HepG2 (cell line): ENCODE measurements around the gene TRMT10C. TPM values are rescaled to one million over a fixed set of nuclear protein-coding genes. Genes with fewer than 3 reads are reported as not detected.

ENCODE experiments used
- ATAC-seq: fragments of 200-7000 bp; cut with Tn5 transposase; 3 replicates; pipeline ENCODE4 v1.9.1; 2020; ENCODE audit warnings: mild to moderate bottlenecking, moderate library complexity
- BruUV-seq: library from RNA; stranded (reverse); fragments of 400-500 nt; replicated peaks from 2 replicates; lab custom pipeline; 2021; lab: Mats Ljungman, UMichigan
- CTCF ChIA-PET: fragments of 300-600 bp; formaldehyde crosslinking; extraction: SDS; loops from one replicate; lab custom pipeline; 2021; ENCODE audit warnings: low total read pairs, inconsistent platforms, low intra/inter-chr PET ratio; lab: Yijun Ruan, JAX
- POLR2A ChIA-PET: fragments of 350-600 bp; sonication (Branson Sonifier 250); formaldehyde crosslinking; loops from one replicate; lab custom pipeline; 2020; ENCODE audit warnings: antibody characterized with exemption, inconsistent platforms; lab: Yijun Ruan, JAX
- DNase-seq: peaks from one replicate; pipeline ENCODE4 v3.0.0-alpha.2; 2015; ENCODE audit warnings: low spot score
- FAIRE-seq: peaks from 3 replicates; lab custom pipeline; 2011; peaks lifted over from hg19 to GRCh38; lab: Jason Lieb, UNC
- H2AFZ ChIP-seq: one replicate; pipeline ENCODE4 v1.6.1; 2011; ENCODE audit warnings: low read length, inconsistent platforms
- H3K27ac ChIP-seq: fragments of 300-600 bp; 3 replicates; pipeline ENCODE4 v1.8.0; 2011; ENCODE audit warnings: mixed run types, mild to moderate bottlenecking, mixed read lengths, low read length, inconsistent platforms; ENCODE audit not compliant: insufficient read depth; ENCODE audit errors: extremely low read length
- H3K27me3 ChIP-seq, 2 experiments: fragments of 200-600 bp in 1 of 2; 2 replicates in 1 of 2; 3 replicates in 1 of 2; pipeline versions ENCODE4 v1.6.0 to v1.8.0; 2011; ENCODE audit warnings: low read length in 2 of 2, mild to moderate bottlenecking in 2 of 2, moderate library complexity in 2 of 2, inconsistent platforms in 1 of 2; ENCODE audit not compliant: insufficient read depth in 2 of 2, control insufficient read depth in 1 of 2
- H3K36me3 ChIP-seq, 2 experiments: fragments of 200-600 bp in 1 of 2; replicated peaks in 1 of 2; 2 replicates in 1 of 2; 3 replicates in 1 of 2; pipeline versions ENCODE4 v1.5.1 to v1.8.0; 2011; ENCODE audit warnings: low read length in 2 of 2, inconsistent platforms in 1 of 2; ENCODE audit not compliant: insufficient read depth in 2 of 2, control insufficient read depth in 1 of 2
- H3K4me1 ChIP-seq: 2 replicates; pipeline ENCODE4 v1.5.1; 2012; ENCODE audit warnings: low read length, inconsistent platforms; ENCODE audit not compliant: insufficient read depth
- H3K4me2 ChIP-seq: 2 replicates; pipeline ENCODE4 v1.6.0; 2011; ENCODE audit warnings: low read depth, low read length, inconsistent platforms
- H3K4me3 ChIP-seq, 3 experiments: fragments of 200-600 bp in 1 of 3; sonication (generic), shearing (Covaris generic) in 1 of 3; replicated peaks in 1 of 3; 2 replicates each; pipeline ENCODE4 v1.5.1; 2011 to 2016; ENCODE audit warnings: low read length in 3 of 3, inconsistent platforms in 2 of 3, low read depth in 2 of 3, mild to moderate bottlenecking in 2 of 3, control low read depth in 1 of 3, mixed read lengths in 1 of 3; ENCODE audit not compliant: insufficient read depth in 1 of 3
- H3K79me2 ChIP-seq: one replicate; pipeline ENCODE4 v1.6.1; 2011; ENCODE audit warnings: low read length, inconsistent platforms; ENCODE audit not compliant: insufficient read depth
- H3K9ac ChIP-seq: 2 replicates; pipeline ENCODE4 v1.6.0; 2011; ENCODE audit warnings: mild to moderate bottlenecking, low read depth, low read length, inconsistent platforms; ENCODE audit not compliant: insufficient read depth
- H3K9me3 ChIP-seq: 2 replicates; pipeline ENCODE4 v1.5.1; 2012; ENCODE audit warnings: mild to moderate bottlenecking, low read length
- H4K20me1 ChIP-seq: 2 replicates; pipeline ENCODE4 v1.6.0; 2011; ENCODE audit warnings: inconsistent platforms, mild to moderate bottlenecking, low read length, moderate library complexity; ENCODE audit not compliant: insufficient read depth
- AGO2 ChIP-seq: fragments of 200-400 bp; formaldehyde crosslinking; optimal IDR thresholded peaks from 2 replicates; pipeline ENCODE3; 2017; ENCODE audit warnings: mild to moderate bottlenecking, low read depth, low read length, moderate library complexity
- CEBPZ ChIP-seq: IDR thresholded peaks from 2 replicates; pipeline ENCODE4 v1.6.1; 2012; ENCODE audit warnings: low read length, improper control_type of control experiment
- DNMT3B ChIP-seq: conservative IDR thresholded peaks from 2 replicates; pipeline ENCODE4 v1.6.1; 2016; ENCODE audit warnings: missing biosample characterization, control low read depth
- FOXK1 ChIP-seq: sonication (generic); formaldehyde crosslinking; IDR thresholded peaks from 2 replicates; pipeline ENCODE4 v1.4.0; 2020; ENCODE audit warnings: low read depth, missing genetic modification reagents, borderline replicate concordance
- KLF11 ChIP-seq: IDR thresholded peaks from 2 replicates; pipeline ENCODE4 v1.6.1; 2016; ENCODE audit warnings: missing compliant biosample characterization
- PATZ1 ChIP-seq: sonication (generic); formaldehyde crosslinking; IDR thresholded peaks from 2 replicates; pipeline ENCODE4 v1.4.0; 2020; ENCODE audit warnings: missing genetic modification reagents
- PRDM10 ChIP-seq: sonication (generic); formaldehyde crosslinking; IDR thresholded peaks from 2 replicates; pipeline ENCODE4 v1.4.0; 2020; ENCODE audit warnings: low read depth, missing genetic modification reagents
- SP2 ChIP-seq: sonication (generic); formaldehyde crosslinking; IDR thresholded peaks from 2 replicates; pipeline ENCODE4 v1.5.1; 2020; ENCODE audit warnings: mild to moderate bottlenecking, missing genetic modification reagents
- SPEN ChIP-seq: sonication (generic); formaldehyde crosslinking; IDR thresholded peaks from 2 replicates; pipeline ENCODE4 v1.5.1; 2020; ENCODE audit warnings: low read depth, mild to moderate bottlenecking, missing genetic modification reagents
- SUZ12 ChIP-seq: fragments of 150-350 bp; IDR thresholded peaks from 2 replicates; pipeline ENCODE4 v1.6.1; 2014; ENCODE audit warnings: low read depth, low read length
- TFDP2 ChIP-seq: sonication (generic); formaldehyde crosslinking; IDR thresholded peaks from 2 replicates; pipeline ENCODE4 v1.4.0; 2020; ENCODE audit warnings: missing genetic modification reagents
- ZNF296 ChIP-seq: sonication (generic); formaldehyde crosslinking; conservative IDR thresholded peaks from 2 replicates; pipeline ENCODE4 v1.5.0; 2020; ENCODE audit warnings: mild to moderate bottlenecking, missing genetic modification reagents
- ZNF569 ChIP-seq: sonication (generic); formaldehyde crosslinking; IDR thresholded peaks from 2 replicates; pipeline ENCODE4 v1.5.0; 2020; ENCODE audit warnings: mild to moderate bottlenecking, missing genetic modification reagents, moderate library complexity, borderline replicate concordance
- ZNF598 ChIP-seq: sonication (generic); formaldehyde crosslinking; IDR thresholded peaks from 2 replicates; pipeline ENCODE4 v1.5.1; 2020; ENCODE audit warnings: mild to moderate bottlenecking, missing genetic modification reagents, borderline replicate concordance
- ZNF674 ChIP-seq: sonication (generic); formaldehyde crosslinking; IDR thresholded peaks from 2 replicates; pipeline ENCODE4 v1.5.0; 2020; ENCODE audit warnings: low read depth, mild to moderate bottlenecking, missing genetic modification reagents
- WGBS: methylation state at CpG from one replicate; pipeline ENCODE4 v1.1.6; 2017; ENCODE audit warnings: low lambda C conversion rate; 5-methylcytosine and 5-hydroxymethylcytosine counted together
- in situ Hi-C: cut with HindIII; loops from 2 replicates; pipeline ENCODE4 v1.10.0; 2017; ENCODE audit warnings: low pct_unique_long_range_greater_than_20kb; ENCODE audit not compliant: extremely low pct_ligation_motif_present
- intact Hi-C: fragments of 100-400 bp; cut with micrococcal nuclease; formaldehyde crosslinking; loops from one replicate; pipeline ENCODE4 v1.10.0; 2022; ENCODE audit not compliant: unreplicated experiment
- polyA plus RNA-seq, 8 experiments: library from polyadenylated mRNA; depleted of rRNA in 3 of 8; stranded (reverse) in 7 of 8; unstranded in 1 of 8; fragments of >200 nt; fragmentation: Illumina TruSeq in 4 of 8; extraction: Trizol in 4 of 8; gene quantifications; 2 replicates each; pipeline versions ENCODE4 v1.2.1 to v1.2.3, GENCODE V29; 2011 to 2016; ENCODE audit warnings: low read depth in 4 of 8, missing spikeins in 1 of 8, mixed read lengths in 1 of 8; ENCODE audit not compliant: insufficient read depth in 1 of 8
- total RNA-seq, 5 experiments: library from RNA; depleted of rRNA; stranded (reverse); fragments of >200 nt; fragmentation: Illumina TruSeq; extraction: Trizol; gene quantifications; 2 replicates each; pipeline ENCODE4 v1.2.3, GENCODE V29; 2016; ENCODE audit warnings: low read depth in 1 of 5

Gene TRMT10C
- total and polyA plus RNA-seq, 2 of the 13 experiments (the other 11 are each of a cell fraction or from before 2014, with no cell fraction given), result 10.8 to 39.2 TPM

- TF ChIP-seq TFDP2 (CRISPR knock-in tag) (no peak), KLF11 (CRISPR knock-in tag) (no peak), AGO2 (no peak), ZNF674 (CRISPR knock-in tag) (no peak), DNMT3B (CRISPR knock-in tag) (no peak), SUZ12 (no peak), FOXK1 (no peak), PRDM10 (no peak)
- TF ChIP-seq, all 625 proteins: peak for 0
These were observed 29.4 kb downstream of the TRMT10C start (continued) for GRCh38 chr3:101591071-101591470.

GRCh38 chr3:101602731-101603130 lies 41.1 kb downstream of the TRMT10C start:
- BruUV-seq, result no TSS peak
- intact Hi-C loops (no loop called here), in situ Hi-C loops (no loop called here)
- H3K4me3 ChIP-seq, result no peak overlapping the region
- no peak overlapping the region for H3K4me2 ChIP-seq
- H3K27me3 ChIP-seq, result no peaks in the 10 kb centered on the region
- 80% methylated on average over 3 of the region's 3 CpGs for WGBS
- H3K36me3 ChIP-seq, result no peaks in the 10 kb centered on the region
- DNase-seq (no peak), FAIRE-seq (no peak), ATAC-seq (no peak)
- no peak overlapping the region for H3K27ac ChIP-seq
- POLR2A ChIA-PET, result no interaction called here
- no peak overlapping the region for H3K9ac ChIP-seq
- H3K79me2 ChIP-seq, result no peaks in the 10 kb centered on the region
- CTCF ChIA-PET, result no interaction called here
- H2AFZ ChIP-seq, result no peak overlapping the region
- H3K4me1 ChIP-seq, result no peaks in the 10 kb centered on the region
- H3K9me3 ChIP-seq, result no peaks in the 10 kb centered on the region
- H4K20me1 ChIP-seq, result no peaks in the 10 kb centered on the region
- TF ChIP-seq SPEN (CRISPR knock-in tag) (no peak), SP2 (no peak), CEBPZ (no peak), PATZ1 (CRISPR knock-in tag) (no peak), ZNF598 (CRISPR knock-in tag) (no peak), ZNF569 (no peak), ZNF296 (CRISPR knock-in tag) (no peak)
